Measurements from ENCODE around the gene TXNIP. TPM values are rescaled to one million over a fixed set of nuclear protein-coding genes. Genes with fewer than 3 reads are reported as not detected.

Gene TXNIP
- total RNA-seq, 1 experiment from 2014 or later = 24.6 TPM

Other genes with a start within 250 kb of the TXNIP start
- gene RNF115, start 172.5 kb downstream of the TXNIP start, total RNA-seq (2014; rRNA removed; shearing (Covaris generic)) = 11.3 and 11.5 TPM in 2 replicates
- 44.3 and 45.1 TPM in 2 replicates for gene POLR3C, start 172.4 kb downstream of the TXNIP start, total RNA-seq (2014; rRNA removed; shearing (Covaris generic))
- gene NUDT17, start 150.9 kb downstream of the TXNIP start, total RNA-seq (2014; rRNA removed; shearing (Covaris generic)) = 4.4 and 8.8 TPM in 2 replicates
- gene PIAS3, start 137.5 kb downstream of the TXNIP start, total RNA-seq (2014; rRNA removed; shearing (Covaris generic)) = 27.0 and 27.4 TPM in 2 replicates
- gene ANKRD35, start 110.7 kb downstream of the TXNIP start, total RNA-seq (2014; rRNA removed; shearing (Covaris generic)) = 0.22 and 0.52 TPM in 2 replicates
- gene ITGA10, start 86.5 kb downstream of the TXNIP start, total RNA-seq (2014; rRNA removed; shearing (Covaris generic)) = 0.10 and 0.22 TPM in 2 replicates
- 22.9 and 28.0 TPM in 2 replicates for gene PEX11B, start 77.9 kb downstream of the TXNIP start, total RNA-seq (2014; rRNA removed; shearing (Covaris generic))
- gene RBM8A, start 69.1 kb downstream of the TXNIP start, total RNA-seq (2014; rRNA removed; shearing (Covaris generic)) = 181 and 214 TPM in 2 replicates
- 23.0 and 24.3 TPM in 2 replicates for gene LIX1L, start 38.6 kb downstream of the TXNIP start, total RNA-seq (2014; rRNA removed; shearing (Covaris generic))
- gene ANKRD34A, start 32.0 kb downstream of the TXNIP start, total RNA-seq (2014; rRNA removed; shearing (Covaris generic)) = 0.52 and 0.62 TPM in 2 replicates
- gene POLR3GL, start 31.9 kb downstream of the TXNIP start, total RNA-seq (2014; rRNA removed; shearing (Covaris generic)) = 6.3 and 11.6 TPM in 2 replicates
- 0.24 and 1.2 TPM in 2 replicates for gene HJV, start 25.2 kb upstream of the TXNIP start, total RNA-seq (2014; rRNA removed; shearing (Covaris generic))
- 0.42 and 0.89 TPM in 2 replicates for gene NBPF10, start 148.2 kb upstream of the TXNIP start, total RNA-seq (2014; rRNA removed; shearing (Covaris generic))
- 16.3 and 18.4 TPM in 2 replicates for gene NOTCH2NLA, start 232.4 kb upstream of the TXNIP start, total RNA-seq (2014; rRNA removed; shearing (Covaris generic))